ENCODE data around the gene ZC3H4. TPM values are rescaled to one million over a fixed set of nuclear protein-coding genes. Genes with fewer than 3 reads are reported as not detected.
"Not testable (repeated sequence)": the region's sequence is repeated elsewhere in the genome, so short reads cannot be mapped to it uniquely, and the experiment has no call there.

ZC3H4 gene
- total and polyA plus RNA-seq, 2 experiments from 2014 or later, result 26.7 to 36.9 TPM

- TF ChIP-seq ZNF331 (CRISPR knock-in tag; IDR thresholded peaks at IDR 0.05; ENCODE audit: low read depth), result no peak
Measured at GRCh38 chr19:47141695-47142094, 28.1 kb upstream of the ZC3H4 start (continued).

DNA sequence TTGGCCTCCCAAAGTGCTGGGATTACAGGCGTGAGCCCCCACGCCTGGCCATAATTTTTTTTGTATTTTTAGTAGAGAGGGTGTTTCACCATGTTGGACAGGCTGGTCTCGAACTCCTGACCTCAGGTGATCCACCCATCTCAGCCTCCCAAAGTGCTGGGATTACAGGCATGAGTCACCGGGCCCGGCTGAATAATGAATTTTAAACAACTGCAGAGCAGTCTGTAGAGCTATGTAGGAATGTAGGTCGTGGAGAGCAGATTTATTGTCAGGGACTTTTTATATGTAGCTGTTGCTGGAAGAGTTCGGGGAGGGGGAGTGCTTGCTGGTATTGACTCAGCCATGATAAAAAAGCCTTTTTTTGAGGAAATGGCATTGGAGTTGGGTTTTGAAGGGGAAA lies 27.7 kb upstream of the ZC3H4 start:
- H3K9me2 ChIP-seq (ENCODE audit: insufficient read depth); H3K27me3 Mint-ChIP-seq (ENCODE audit: insufficient read depth, low read depth, poor library complexity); H2AFZ ChIP-seq; H3K4me3 ChIP-seq; H3K9me3 Mint-ChIP-seq; H3K27me3 ChIP-seq (ENCODE audit: insufficient read depth); H3K4me1 Mint-ChIP-seq; H3K4me2 ChIP-seq; H3K4me1 ChIP-seq (ENCODE audit: insufficient read depth): not testable (repeated sequence)
- Mint-ChIP-seq H3K4me3 (peak overlapping the region; percentile 4; the same call in 1 of the 3 replicates), H3K36me3 (ENCODE audit: low read depth) (peaks cover 83% of the 10 kb centered on the region), H3K27ac (peak overlapping the region; percentile 88)
- ATAC-seq (peak; percentile 74), DNase-seq (ENCODE audit: low spot score) (peak; percentile 66)
- Histone ChIP-seq H3F3A (replicated peaks; ENCODE audit: low read depth) (peaks cover 26% of the 10 kb centered on the region), H4K20me1 (replicated peaks; ENCODE audit: insufficient read depth) (peaks cover 79% of the 10 kb centered on the region), H3K79me2 (replicated peaks; ENCODE audit: insufficient read depth) (peaks cover 100% of the 10 kb centered on the region), H3K27ac (ENCODE audit: low read depth) (peak overlapping the region; percentile 69; the same call in 1 of the 2 replicates), H3K36me3 (ENCODE audit: insufficient read depth) (peaks cover 30% of the 10 kb centered on the region)

DNA sequence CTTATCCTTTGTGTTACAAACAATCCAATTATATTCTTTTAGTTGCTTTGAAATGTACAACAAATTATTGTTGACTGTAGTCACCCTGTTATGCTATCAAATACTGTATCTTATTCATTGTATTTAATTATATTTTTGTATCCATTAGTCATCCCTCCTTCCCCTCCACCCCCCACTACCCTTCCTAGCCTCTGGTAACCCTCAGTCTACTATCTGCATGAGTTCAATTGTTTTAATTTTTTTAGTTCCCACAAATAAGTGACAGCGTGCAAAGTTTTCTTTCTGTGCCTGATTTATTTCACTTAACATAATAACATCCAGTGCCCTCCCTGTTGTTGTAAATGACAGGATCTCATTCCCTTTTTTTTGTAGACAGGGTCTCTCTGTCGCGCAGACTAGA lies 21.6 kb upstream of the ZC3H4 start:
- Histone ChIP-seq H2AFZ (no peak overlapping the region), H3K4me1 (ENCODE audit: insufficient read depth) (peaks cover 28% of the 10 kb centered on the region), H3K4me3 (no peak overlapping the region), H3K4me2 (peak overlapping the region; percentile 99; the same call in 1 of the 2 replicates), H3K27me3 (ENCODE audit: insufficient read depth) (no peaks in the 10 kb centered on the region), H3K9me2 (ENCODE audit: insufficient read depth) (no peaks in the 10 kb centered on the region), H3K36me3 (ENCODE audit: insufficient read depth) (peaks cover 16% of the 10 kb centered on the region; the same call in 1 of the 2 replicates), H3K79me2 (replicated peaks; ENCODE audit: insufficient read depth) (peaks cover 94% of the 10 kb centered on the region), H3K27ac (ENCODE audit: low read depth) (peak overlapping the region; percentile 70; the same call in 1 of the 2 replicates), H4K20me1 (replicated peaks; ENCODE audit: insufficient read depth) (peaks cover 81% of the 10 kb centered on the region), H3F3A (replicated peaks; ENCODE audit: low read depth) (peaks cover 17% of the 10 kb centered on the region; the same call in 1 of the 2 replicates)
- Mint-ChIP-seq H3K4me3 (no peak overlapping the region), H3K27ac (no peak overlapping the region; the same call in 1 of the 2 replicates), H3K27me3 (ENCODE audit: insufficient read depth, low read depth, poor library complexity) (peaks cover 24% of the 10 kb centered on the region), H3K9me3 (peaks cover 9% of the 10 kb centered on the region), H3K4me1 (peaks cover 28% of the 10 kb centered on the region), H3K36me3 (ENCODE audit: low read depth) (peaks cover 82% of the 10 kb centered on the region)
- no peak for ATAC-seq
- DNase-seq (ENCODE audit: low spot score), result no peak
- no peak for TF ChIP-seq JUNB (IDR thresholded peaks at IDR 0.05; ENCODE audit: unreplicated experiment)
- no peak for TF ChIP-seq STAT1 (IDR thresholded peaks at IDR 0.05; ENCODE audit: unreplicated experiment)
- no peak for TF ChIP-seq CTCF (conservative IDR thresholded peaks at IDR 0.05; ENCODE audit: low read depth in 2 of 2)
- no peak for TF ChIP-seq NANOG (IDR thresholded peaks at IDR 0.05; ENCODE audit: borderline replicate concordance)
- no peak for TF ChIP-seq CREB1 (CRISPR knock-in tag; IDR thresholded peaks at IDR 0.05; ENCODE audit: low read depth)
- TF ChIP-seq ZNF331 (CRISPR knock-in tag; IDR thresholded peaks at IDR 0.05; ENCODE audit: low read depth), result no peak
- TF ChIP-seq EZH2 (IDR thresholded peaks at IDR 0.05; ENCODE audit: low read depth, unreplicated experiment), result no peak
- no peak for TF ChIP-seq ETS1 (IDR thresholded peaks at IDR 0.05)
- TF ChIP-seq EZH2phosphoT487 (IDR thresholded peaks at IDR 0.05; ENCODE audit: unreplicated experiment), result no peak
- TF ChIP-seq POLR2AphosphoS5 (IDR thresholded peaks at IDR 0.05; ENCODE audit: low read depth), result no peak
- TF ChIP-seq ZNF114 (CRISPR knock-in tag; IDR thresholded peaks at IDR 0.05), result no peak
- TF ChIP-seq ZNF462 (CRISPR knock-in tag; IDR thresholded peaks at IDR 0.05), result no peak
